Spleen (tissue), 7 donors: ENCODE data around the gene TACR1.

Experiments used
- POLR2A ChIP-seq, 3 donors: fragments of 450-650 bp; IDR thresholded peaks; one replicate each; pipeline ENCODE4 v1.5.1; 2017; ENCODE audit warnings: antibody characterized with exemption in 3 of 3, mild to moderate bottlenecking in 1 of 3
- TF ChIP-seq, protein P1 (sequence below), 11 experiments: fragments of 200-600 bp in 7 of 11; fragments of 450-650 bp in 4 of 11; sonication (generic) in 4 of 11; IDR thresholded peaks in 8 of 11; conservative IDR thresholded peaks in 3 of 11; 1 replicate in 7 of 11; 2 replicates in 4 of 11; pipeline versions ENCODE4 v1.4.0 to v1.8.0; 2016 to 2021; ENCODE audit warnings: antibody characterized with exemption in 11 of 11, inconsistent platforms in 4 of 11, mild to moderate bottlenecking in 1 of 11
- donor health status: DM: no; HTN: no; CAD: no; lungs with moderate emphysema.
- donor health status: DM: no; HTN: no; CAD: no.
- donor health status: DM: no; HTN: no; CAD: no.

DNA sequence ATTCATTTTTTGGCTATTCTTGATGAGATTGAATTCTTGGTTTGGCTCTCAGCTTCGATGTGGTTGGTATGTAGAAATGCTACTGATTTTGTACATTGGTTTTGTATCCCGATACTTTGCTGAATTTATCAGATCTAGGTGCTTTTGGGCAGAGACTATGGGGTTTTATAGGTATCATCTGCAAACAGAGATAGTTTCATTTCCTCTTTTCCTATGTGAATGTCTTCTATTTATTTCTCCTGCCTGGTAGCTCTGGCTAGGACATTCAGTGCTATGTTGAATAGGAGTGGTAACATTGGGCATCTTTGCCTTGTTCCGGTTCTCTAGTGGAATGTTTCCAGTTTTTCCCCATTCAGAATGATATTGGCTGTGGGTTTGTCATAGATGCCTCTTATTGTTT, 5.5 kb upstream of the TACR1 start:
- TF ChIP-seq, protein P1, sequence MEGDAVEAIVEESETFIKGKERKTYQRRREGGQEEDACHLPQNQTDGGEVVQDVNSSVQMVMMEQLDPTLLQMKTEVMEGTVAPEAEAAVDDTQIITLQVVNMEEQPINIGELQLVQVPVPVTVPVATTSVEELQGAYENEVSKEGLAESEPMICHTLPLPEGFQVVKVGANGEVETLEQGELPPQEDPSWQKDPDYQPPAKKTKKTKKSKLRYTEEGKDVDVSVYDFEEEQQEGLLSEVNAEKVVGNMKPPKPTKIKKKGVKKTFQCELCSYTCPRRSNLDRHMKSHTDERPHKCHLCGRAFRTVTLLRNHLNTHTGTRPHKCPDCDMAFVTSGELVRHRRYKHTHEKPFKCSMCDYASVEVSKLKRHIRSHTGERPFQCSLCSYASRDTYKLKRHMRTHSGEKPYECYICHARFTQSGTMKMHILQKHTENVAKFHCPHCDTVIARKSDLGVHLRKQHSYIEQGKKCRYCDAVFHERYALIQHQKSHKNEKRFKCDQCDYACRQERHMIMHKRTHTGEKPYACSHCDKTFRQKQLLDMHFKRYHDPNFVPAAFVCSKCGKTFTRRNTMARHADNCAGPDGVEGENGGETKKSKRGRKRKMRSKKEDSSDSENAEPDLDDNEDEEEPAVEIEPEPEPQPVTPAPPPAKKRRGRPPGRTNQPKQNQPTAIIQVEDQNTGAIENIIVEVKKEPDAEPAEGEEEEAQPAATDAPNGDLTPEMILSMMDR (IDR thresholded peaks at IDR 0.05 in 8 of 11, conservative IDR thresholded peaks at IDR 0.05 in 3 of 11) = no peak
- no peak for TF ChIP-seq POLR2A (IDR thresholded peaks at IDR 0.05)
